H1 (cell line): ENCODE data around the gene ZCWPW2. TPM values are rescaled to one million over a fixed set of nuclear protein-coding genes. Genes with fewer than 3 reads are reported as not detected.

ENCODE experiments used
- EZH2 ChIP-seq: fragments of 200-600 bp; sonication (generic); IDR thresholded peaks from 2 replicates; pipeline ENCODE4 v1.7.1; 2012; ENCODE audit warnings: low read depth, mild to moderate bottlenecking, moderate library complexity, low read length, inconsistent platforms; ENCODE audit not compliant: severe bottlenecking
- JUND ChIP-seq: IDR thresholded peaks from 2 replicates; pipeline ENCODE4 v1.6.1; 2011; ENCODE audit warnings: mild to moderate bottlenecking, improper control_type of control experiment, low read length
- MAFK ChIP-seq: IDR thresholded peaks from 2 replicates; pipeline ENCODE4 v1.6.1; 2012; ENCODE audit warnings: low read depth, mild to moderate bottlenecking, improper control_type of control experiment, low read length
- RXRA ChIP-seq: IDR thresholded peaks from 2 replicates; pipeline ENCODE4 v1.6.1; 2011; ENCODE audit warnings: low read depth, mild to moderate bottlenecking, low read length, moderate library complexity; ENCODE audit not compliant: insufficient read depth
- SP1 ChIP-seq: IDR thresholded peaks from 2 replicates; pipeline ENCODE4 v1.6.1; 2011; ENCODE audit warnings: low read depth, low read length
- TAF1 ChIP-seq: IDR thresholded peaks from 2 replicates; pipeline ENCODE4 v1.6.1; 2011; ENCODE audit warnings: mild to moderate bottlenecking, low read depth, low read length
- polyA plus RNA-seq, 7 experiments: library from polyadenylated mRNA; depleted of rRNA in 3 of 7; stranded (reverse) in 5 of 7; unstranded in 2 of 7; fragments of >200 nt in 5 of 7; fragments of 200-250 nt in 2 of 7; gene quantifications; 1 replicate in 5 of 7; 2 replicates in 1 of 7; 4 replicates in 1 of 7; pipeline versions ENCODE4 v1.2.1 to v1.2.3, GENCODE V29; 2011 to 2013; ENCODE audit warnings: missing spikeins in 2 of 7, mixed read lengths in 2 of 7
- total RNA-seq: library from RNA; stranded (reverse); fragmentation: NEBNext Ultra II Directional; extraction: Animal tissue kit (Norgen Biotek cat#: 25700); gene quantifications from 2 replicates; pipeline ENCODE4 v1.2.1, GENCODE V29; 2021
- TF ChIP-seq, protein P1 (sequence below): IDR thresholded peaks from 2 replicates; pipeline ENCODE4 v1.6.1; 2012; ENCODE audit warnings: inconsistent platforms

The ZCWPW2 gene
- total and polyA plus RNA-seq, 2 of the 8 experiments (the other 6 are each of a cell fraction or from before 2014, with no cell fraction given), result 0.11 to 0.39 TPM

GRCh38 chr3:28476764-28477163, 128.2 kb downstream of the ZCWPW2 start (continued):
- no peak for TF ChIP-seq TAF1
- TF ChIP-seq, protein P1, sequence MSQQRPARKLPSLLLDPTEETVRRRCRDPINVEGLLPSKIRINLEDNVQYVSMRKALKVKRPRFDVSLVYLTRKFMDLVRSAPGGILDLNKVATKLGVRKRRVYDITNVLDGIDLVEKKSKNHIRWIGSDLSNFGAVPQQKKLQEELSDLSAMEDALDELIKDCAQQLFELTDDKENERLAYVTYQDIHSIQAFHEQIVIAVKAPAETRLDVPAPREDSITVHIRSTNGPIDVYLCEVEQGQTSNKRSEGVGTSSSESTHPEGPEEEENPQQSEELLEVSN, result no peak
- no peak for TF ChIP-seq EZH2
- no peak for TF ChIP-seq MAFK
- TF ChIP-seq RXRA, result no peak
- no peak for TF ChIP-seq JUND
- no peak for TF ChIP-seq SP1
- TF ChIP-seq, all 59 proteins: peak for 0
